ENCODE results near the gene CDC42BPB.

The CDC42BPB gene

DNA sequence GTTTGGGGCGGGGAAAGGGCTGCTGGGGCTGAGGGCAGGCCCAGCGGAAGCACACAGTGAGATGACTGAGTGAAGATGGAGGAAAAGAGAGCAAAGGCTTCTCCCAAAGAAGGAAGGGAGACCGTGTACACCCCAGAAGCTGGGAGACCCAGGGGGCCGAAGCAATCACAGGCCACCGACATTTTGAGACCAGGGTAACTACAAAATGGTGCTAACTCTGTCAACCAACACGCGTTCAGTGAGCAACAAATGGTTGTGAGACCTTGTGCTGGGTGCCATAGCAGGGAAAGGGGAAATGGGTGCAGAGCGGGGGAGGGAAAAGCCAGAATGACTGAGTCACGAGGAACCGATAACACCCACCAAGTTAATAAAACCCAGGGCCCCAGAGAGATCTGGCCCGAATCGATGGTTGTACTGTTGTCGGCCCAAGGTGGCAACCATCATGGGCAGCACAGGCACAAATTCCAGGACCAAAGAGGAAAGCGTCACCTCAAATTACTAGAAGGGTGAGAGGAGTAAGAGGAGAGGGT is 50.3 kb downstream of the CDC42BPB start:
- no peaks in the 10 kb centered on the region for H3K36me3 ChIP-seq (replicated peaks; ENCODE audit: low read depth, low read length)
- H3K27ac ChIP-seq (ENCODE audit: low read length): no peak overlapping the region
- H3K9ac ChIP-seq (ENCODE audit: low read length): no peak overlapping the region
- H2AFZ ChIP-seq (ENCODE audit: low read depth, low read length): no peak overlapping the region
- TF ChIP-seq, protein P1, sequence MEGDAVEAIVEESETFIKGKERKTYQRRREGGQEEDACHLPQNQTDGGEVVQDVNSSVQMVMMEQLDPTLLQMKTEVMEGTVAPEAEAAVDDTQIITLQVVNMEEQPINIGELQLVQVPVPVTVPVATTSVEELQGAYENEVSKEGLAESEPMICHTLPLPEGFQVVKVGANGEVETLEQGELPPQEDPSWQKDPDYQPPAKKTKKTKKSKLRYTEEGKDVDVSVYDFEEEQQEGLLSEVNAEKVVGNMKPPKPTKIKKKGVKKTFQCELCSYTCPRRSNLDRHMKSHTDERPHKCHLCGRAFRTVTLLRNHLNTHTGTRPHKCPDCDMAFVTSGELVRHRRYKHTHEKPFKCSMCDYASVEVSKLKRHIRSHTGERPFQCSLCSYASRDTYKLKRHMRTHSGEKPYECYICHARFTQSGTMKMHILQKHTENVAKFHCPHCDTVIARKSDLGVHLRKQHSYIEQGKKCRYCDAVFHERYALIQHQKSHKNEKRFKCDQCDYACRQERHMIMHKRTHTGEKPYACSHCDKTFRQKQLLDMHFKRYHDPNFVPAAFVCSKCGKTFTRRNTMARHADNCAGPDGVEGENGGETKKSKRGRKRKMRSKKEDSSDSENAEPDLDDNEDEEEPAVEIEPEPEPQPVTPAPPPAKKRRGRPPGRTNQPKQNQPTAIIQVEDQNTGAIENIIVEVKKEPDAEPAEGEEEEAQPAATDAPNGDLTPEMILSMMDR (IDR thresholded peaks at IDR 0.05; ENCODE audit: low read depth, low read length): no peak
- TF ChIP-seq EZH2phosphoT487 (IDR thresholded peaks at IDR 0.05; ENCODE audit: low read depth): no peak
- peaks cover 6% of the 10 kb centered on the region for H3K4me1 ChIP-seq (ENCODE audit: low read length)
- no peak overlapping the region for H3K4me3 ChIP-seq (ENCODE audit: low read length)
- no peaks in the 10 kb centered on the region for H4K20me1 ChIP-seq (ENCODE audit: insufficient read depth, low read length)
- no peaks in the 10 kb centered on the region for H3K9me3 ChIP-seq (ENCODE audit: insufficient read depth, low read length)
- no peak overlapping the region for H3K4me2 ChIP-seq (ENCODE audit: low read length)
- no peaks in the 10 kb centered on the region for H3K79me2 ChIP-seq (ENCODE audit: low read length)
- no peaks in the 10 kb centered on the region for H3K27me3 ChIP-seq (ENCODE audit: low read depth, low read length)

DNA sequence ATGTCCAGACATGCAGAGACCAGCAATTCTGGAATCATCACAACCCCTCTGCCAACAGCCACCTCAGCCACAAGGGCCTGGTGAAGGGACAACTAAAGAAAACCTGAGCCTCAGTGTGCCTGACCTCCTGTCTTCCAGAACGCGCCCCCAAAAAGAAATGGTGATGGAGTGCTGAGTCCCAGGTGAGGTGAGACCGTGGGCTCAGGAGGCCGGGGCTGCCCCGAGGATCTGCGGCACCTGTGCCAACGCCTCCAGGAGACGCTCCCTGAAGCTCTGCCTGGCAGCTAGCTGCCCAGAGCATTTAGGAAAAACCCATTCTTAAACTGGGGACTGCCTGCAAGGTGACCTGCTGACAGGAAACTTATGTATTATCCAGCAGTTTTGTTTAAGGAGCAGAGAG is 51.2 kb downstream of the CDC42BPB start:
- H4K20me1 ChIP-seq (ENCODE audit: insufficient read depth, low read length): no peaks in the 10 kb centered on the region
- H3K4me1 ChIP-seq (ENCODE audit: low read length): peaks cover 14% of the 10 kb centered on the region
- no peaks in the 10 kb centered on the region for H3K9me3 ChIP-seq (ENCODE audit: insufficient read depth, low read length)
- no peak overlapping the region for H3K4me3 ChIP-seq (ENCODE audit: low read length)
- no peaks in the 10 kb centered on the region for H3K27me3 ChIP-seq (ENCODE audit: low read depth, low read length)
- no peaks in the 10 kb centered on the region for H3K36me3 ChIP-seq (replicated peaks; ENCODE audit: low read depth, low read length)
- TF ChIP-seq, protein P1 (IDR thresholded peaks at IDR 0.05; ENCODE audit: low read depth, low read length): no peak
- TF ChIP-seq EZH2phosphoT487 (IDR thresholded peaks at IDR 0.05; ENCODE audit: low read depth): no peak
- no peak overlapping the region for H3K4me2 ChIP-seq (ENCODE audit: low read length)
- H3K79me2 ChIP-seq (ENCODE audit: low read length): no peaks in the 10 kb centered on the region
- H2AFZ ChIP-seq (ENCODE audit: low read depth, low read length): no peak overlapping the region
- H3K9ac ChIP-seq (ENCODE audit: low read length): no peak overlapping the region
- no peak overlapping the region for H3K27ac ChIP-seq (ENCODE audit: low read length)

DNA sequence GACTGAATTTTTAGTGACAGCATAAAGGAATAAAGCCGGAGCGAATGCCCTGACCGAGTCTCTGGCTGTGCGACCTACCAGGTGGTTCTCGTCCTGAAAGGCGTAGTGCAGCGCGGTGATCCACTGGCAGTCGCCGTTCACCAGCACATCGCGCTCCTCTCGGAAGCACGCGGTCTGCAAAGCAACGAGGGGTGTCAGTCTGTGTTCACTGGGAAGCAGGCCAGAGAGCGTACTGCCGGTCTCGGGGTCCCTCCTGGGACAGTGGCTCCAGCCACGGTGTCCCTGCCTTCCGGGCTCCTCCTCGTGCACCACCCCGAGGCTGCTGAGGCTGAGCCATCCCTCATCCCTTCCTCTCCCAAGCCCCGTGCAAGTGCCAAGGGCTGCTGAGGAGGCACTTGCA is 53.5 kb downstream of the CDC42BPB start:
- H3K4me1 ChIP-seq (ENCODE audit: low read length): peaks cover 14% of the 10 kb centered on the region
- no peak overlapping the region for H3K4me3 ChIP-seq (ENCODE audit: low read length)
- H3K36me3 ChIP-seq (replicated peaks; ENCODE audit: low read depth, low read length): no peaks in the 10 kb centered on the region
- H3K79me2 ChIP-seq (ENCODE audit: low read length): no peaks in the 10 kb centered on the region
- no peaks in the 10 kb centered on the region for H4K20me1 ChIP-seq (ENCODE audit: insufficient read depth, low read length)
- H3K9me3 ChIP-seq (ENCODE audit: insufficient read depth, low read length): no peaks in the 10 kb centered on the region
- TF ChIP-seq, protein P1 (IDR thresholded peaks at IDR 0.05; ENCODE audit: low read depth, low read length): no peak
- no peak for TF ChIP-seq EZH2phosphoT487 (IDR thresholded peaks at IDR 0.05; ENCODE audit: low read depth)
- H3K4me2 ChIP-seq (ENCODE audit: low read length): no peak overlapping the region
- H2AFZ ChIP-seq (ENCODE audit: low read depth, low read length): no peak overlapping the region
- H3K27ac ChIP-seq (ENCODE audit: low read length): no peak overlapping the region
- H3K27me3 ChIP-seq (ENCODE audit: low read depth, low read length): no peaks in the 10 kb centered on the region
- no peak overlapping the region for H3K9ac ChIP-seq (ENCODE audit: low read length)

DNA sequence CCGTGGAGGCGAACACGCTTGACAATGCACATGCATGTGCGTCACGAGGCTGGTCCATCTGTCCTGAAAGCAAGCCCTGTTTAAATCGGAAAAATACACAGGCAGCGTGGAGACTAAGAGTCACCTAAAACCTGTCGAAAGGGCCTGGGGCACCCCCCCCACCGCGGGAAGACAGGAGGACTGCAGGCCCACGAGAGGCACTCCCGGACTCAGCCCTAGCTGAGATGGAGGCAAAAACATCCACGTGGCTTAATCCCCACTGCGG is 54.1 kb downstream of the CDC42BPB start:
- no peaks in the 10 kb centered on the region for H3K36me3 ChIP-seq (replicated peaks; ENCODE audit: low read depth, low read length)
- no peaks in the 10 kb centered on the region for H3K27me3 ChIP-seq (ENCODE audit: low read depth, low read length)
- no peak overlapping the region for H3K9ac ChIP-seq (ENCODE audit: low read length)
- no peaks in the 10 kb centered on the region for H4K20me1 ChIP-seq (ENCODE audit: insufficient read depth, low read length)
- TF ChIP-seq, protein P1 (IDR thresholded peaks at IDR 0.05; ENCODE audit: low read depth, low read length): no peak
- TF ChIP-seq EZH2phosphoT487 (IDR thresholded peaks at IDR 0.05; ENCODE audit: low read depth): no peak
- H3K4me1 ChIP-seq (ENCODE audit: low read length): peaks cover 14% of the 10 kb centered on the region
- H3K9me3 ChIP-seq (ENCODE audit: insufficient read depth, low read length): no peaks in the 10 kb centered on the region
- H3K79me2 ChIP-seq (ENCODE audit: low read length): no peaks in the 10 kb centered on the region
- H3K4me3 ChIP-seq (ENCODE audit: low read length): no peak overlapping the region
- H3K27ac ChIP-seq (ENCODE audit: low read length): no peak overlapping the region
- H2AFZ ChIP-seq (ENCODE audit: low read depth, low read length): no peak overlapping the region
- no peak overlapping the region for H3K4me2 ChIP-seq (ENCODE audit: low read length)

Data from OCI-LY3 (cell line).